Measurements from ENCODE around the gene FBLL1.
"Not testable (repeated sequence)": the region's sequence is repeated elsewhere in the genome, so short reads cannot be mapped to it uniquely, and the experiment has no call there.

Gene FBLL1

GRCh38 chr5:168528521-168529373, at the start of gene FBLL1:
Gene FBLL1, plus strand, starts transcription at chr5:168529305. Its CDS starts 200 bp downstream, at chr5:168529505.
- DNase-seq = peak; percentile 20

- no peak for DNase-seq
These were observed 48.5 kb upstream of the FBLL1 start for GRCh38 chr5:168480601-168481000.

- DNase-seq = no peak
These were observed 47.7 kb upstream of the FBLL1 start for GRCh38 chr5:168481330-168481788.

GRCh38 chr5:168482361-168482760, 46.7 kb upstream of the FBLL1 start:
- no peak for DNase-seq

- peak; percentile 87 for DNase-seq
These were observed 42.8 kb upstream of the FBLL1 start, which contains the start of gene RARS1 for GRCh38 chr5:168486136-168486879. Gene RARS1, plus strand, starts transcription at chr5:168486471. Its CDS starts 28 bp downstream, at chr5:168486499.

- no peak for DNase-seq
These were observed 40.0 kb upstream of the FBLL1 start for GRCh38 chr5:168489059-168489458.

GRCh38 chr5:168494057-168494555, 35.0 kb upstream of the FBLL1 start:
- DNase-seq = no peak

- no peak for DNase-seq
These were observed 26.4 kb upstream of the FBLL1 start for GRCh38 chr5:168502563-168503237.

- DNase-seq = no peak
These were observed 15.2 kb upstream of the FBLL1 start for GRCh38 chr5:168513861-168514428.

GRCh38 chr5:168525856-168526255, 3.2 kb upstream of the FBLL1 start:
- no peak for DNase-seq

- no peak for DNase-seq
These were observed 1.3 kb upstream of the FBLL1 start for GRCh38 chr5:168527756-168528295.

- DNase-seq = no peak
These were observed 499 bp downstream of the FBLL1 start for GRCh38 chr5:168529374-168530234.

- DNase-seq = no peak
These were observed 1.6 kb downstream of the FBLL1 start for GRCh38 chr5:168530621-168531150.

- DNase-seq = no peak
These were observed 2.1 kb downstream of the FBLL1 start for GRCh38 chr5:168531191-168531590.

- DNase-seq = no peak
These were observed 3.1 kb downstream of the FBLL1 start for GRCh38 chr5:168531987-168532864.

GRCh38 chr5:168534351-168534750, 5.2 kb downstream of the FBLL1 start:
- DNase-seq = not testable (repeated sequence)

GRCh38 chr5:168537176-168537575, 8.1 kb downstream of the FBLL1 start:
- DNase-seq = no peak

GRCh38 chr5:168549554-168549953, 20.4 kb downstream of the FBLL1 start:
- no peak for DNase-seq

GRCh38 chr5:168550656-168551055, 21.6 kb downstream of the FBLL1 start:
- DNase-seq = no peak

GRCh38 chr5:168552146-168552545, 23.0 kb downstream of the FBLL1 start:
- no peak for DNase-seq
